CD4-positive, alpha-beta T cell (primary cell): ENCODE results near the gene SMIM28. TPM values are rescaled to one million over a fixed set of nuclear protein-coding genes. Genes with fewer than 3 reads are reported as not detected.

Source experiments
- ATAC-seq: fragments of 200-7000 bp; cut with Tn5 transposase; one replicate; pipeline ENCODE4 v1.10.0; 2022; ENCODE audit warnings: mild to moderate bottlenecking; ENCODE audit not compliant: poor library complexity
- CTCF ChIA-PET: fragments of 350-600 bp; sonication (Branson Sonifier 250); formaldehyde crosslinking; loops from one replicate; lab custom pipeline; 2021; ENCODE audit warnings: antibody characterized with exemption, inconsistent platforms; lab: Charles Lee
- POLR2A ChIA-PET: fragments of 350-600 bp; sonication (Branson Sonifier 250); formaldehyde crosslinking; loops from one replicate; lab custom pipeline; 2021; ENCODE audit warnings: antibody characterized with exemption, inconsistent platforms; lab: Charles Lee
- DNase-seq, 14 experiments: peaks; one replicate each; pipeline ENCODE4 v3.0.0-alpha.2; 2013 to 2020; ENCODE audit warnings: mixed read lengths in 2 of 14
- H3K27ac ChIP-seq, 2 donors: one replicate each; pipeline versions ENCODE4 v1.5.1 to v1.7.0; 2013; ENCODE audit warnings: low read length in 2 of 2, low read depth in 1 of 2, mild to moderate bottlenecking in 1 of 2
- H3K27me3 ChIP-seq, 2 experiments: 1 replicate in 1 of 2; 2 replicates in 1 of 2; pipeline versions ENCODE4 v1.6.1 to v1.7.0; 2013; ENCODE audit warnings: low read length in 2 of 2, control low read depth in 1 of 2, mild to moderate bottlenecking in 1 of 2, moderate library complexity in 1 of 2; ENCODE audit not compliant: insufficient read depth in 2 of 2, control insufficient read depth in 1 of 2
- H3K36me3 ChIP-seq: one replicate; pipeline ENCODE4 v1.6.1; 2013; ENCODE audit warnings: low read length, control low read depth; ENCODE audit not compliant: insufficient read depth
- H3K4me1 ChIP-seq: one replicate; pipeline ENCODE4 v1.6.1; 2013; ENCODE audit warnings: low read length, control low read depth; ENCODE audit not compliant: insufficient read depth
- H3K4me3 ChIP-seq: one replicate; pipeline ENCODE4 v1.5.1; 2013; ENCODE audit warnings: mild to moderate bottlenecking, low read length, moderate library complexity
- H3K9me3 ChIP-seq, 2 experiments: 1 replicate in 1 of 2; 2 replicates in 1 of 2; pipeline versions ENCODE4 v1.6.1 to v1.7.0; 2013; ENCODE audit warnings: low read length in 2 of 2, mild to moderate bottlenecking in 2 of 2, control low read depth in 1 of 2, moderate library complexity in 1 of 2; ENCODE audit not compliant: control insufficient read depth in 1 of 2, insufficient read depth in 1 of 2
- H3K27ac Mint-ChIP-seq: one replicate; pipeline ENCODE4 v1.8.0; 2020; ENCODE audit warnings: mixed read lengths
- H3K27me3 Mint-ChIP-seq: one replicate; pipeline ENCODE4 v1.8.0; 2021; ENCODE audit warnings: mixed read lengths
- H3K36me3 Mint-ChIP-seq: one replicate; pipeline ENCODE4 v1.8.0; 2021; ENCODE audit warnings: low read depth, mixed read lengths
- H3K4me1 Mint-ChIP-seq: one replicate; pipeline ENCODE4 v1.8.0; 2021; ENCODE audit warnings: low read depth, mixed read lengths
- H3K4me3 Mint-ChIP-seq: one replicate; pipeline ENCODE4 v1.8.0; 2020; ENCODE audit warnings: mild to moderate bottlenecking, mixed read lengths
- H3K9me3 Mint-ChIP-seq: one replicate; pipeline ENCODE4 v1.8.0; 2020; ENCODE audit warnings: mixed read lengths
- intact Hi-C, 2 experiments: fragments of 100-400 bp; cut with DNase I in 1 of 2; cut with micrococcal nuclease in 1 of 2; formaldehyde crosslinking; loops; one replicate each; pipeline versions ENCODE4 v1.15.1 to v1.9.0; 2023 to 2025; cut with DNase I, micrococcal nuclease
- total RNA-seq, 174 experiments: library from RNA in 2 of 174; stranded (reverse) in 2 of 174; gene quantifications; one replicate each; pipeline ENCODE4 v1.2.3 and lab custom pipeline; 2021 to 2026
- TF ChIP-seq, protein P1 (sequence below): fragments of 200-600 bp; IDR thresholded peaks from one replicate; pipeline ENCODE4 v1.8.0; 2022; ENCODE audit warnings: antibody characterized with exemption, mild to moderate bottlenecking

SMIM28 gene
- total RNA-seq, 2 experiments from 2014 or later: not detected

DNA sequence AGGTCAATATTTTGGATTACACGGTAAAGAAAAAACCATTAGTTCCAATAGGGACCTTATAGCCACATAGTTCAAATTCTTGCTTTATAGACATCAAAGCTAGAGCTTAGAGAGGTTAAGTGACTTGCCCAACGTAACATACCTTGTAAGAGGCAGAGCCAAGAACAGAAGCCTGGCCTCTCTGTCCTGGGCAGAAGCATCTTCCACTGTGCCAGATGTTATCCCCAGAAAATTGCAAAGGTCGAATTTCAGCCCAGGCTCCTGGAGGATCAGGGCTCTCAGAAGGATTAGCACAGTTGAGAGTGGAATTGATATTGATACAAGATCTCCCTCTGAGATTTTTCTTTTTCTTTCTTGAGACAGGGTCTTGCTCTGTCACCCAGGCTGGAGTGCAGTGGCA lies 6.1 kb downstream of the SMIM28 start:
- H3K27me3 ChIP-seq: peaks cover 0 to 4% of the 10 kb centered on the region in 2 experiments
- H3K4me1 Mint-ChIP-seq: no peaks in the 10 kb centered on the region
- ChIA-PET POLR2A (no interaction called here), CTCF (no interaction called here)
- DNase-seq (no peak), ATAC-seq (no peak)
- H3K27ac ChIP-seq: no peak overlapping the region
- TF ChIP-seq, protein P1, sequence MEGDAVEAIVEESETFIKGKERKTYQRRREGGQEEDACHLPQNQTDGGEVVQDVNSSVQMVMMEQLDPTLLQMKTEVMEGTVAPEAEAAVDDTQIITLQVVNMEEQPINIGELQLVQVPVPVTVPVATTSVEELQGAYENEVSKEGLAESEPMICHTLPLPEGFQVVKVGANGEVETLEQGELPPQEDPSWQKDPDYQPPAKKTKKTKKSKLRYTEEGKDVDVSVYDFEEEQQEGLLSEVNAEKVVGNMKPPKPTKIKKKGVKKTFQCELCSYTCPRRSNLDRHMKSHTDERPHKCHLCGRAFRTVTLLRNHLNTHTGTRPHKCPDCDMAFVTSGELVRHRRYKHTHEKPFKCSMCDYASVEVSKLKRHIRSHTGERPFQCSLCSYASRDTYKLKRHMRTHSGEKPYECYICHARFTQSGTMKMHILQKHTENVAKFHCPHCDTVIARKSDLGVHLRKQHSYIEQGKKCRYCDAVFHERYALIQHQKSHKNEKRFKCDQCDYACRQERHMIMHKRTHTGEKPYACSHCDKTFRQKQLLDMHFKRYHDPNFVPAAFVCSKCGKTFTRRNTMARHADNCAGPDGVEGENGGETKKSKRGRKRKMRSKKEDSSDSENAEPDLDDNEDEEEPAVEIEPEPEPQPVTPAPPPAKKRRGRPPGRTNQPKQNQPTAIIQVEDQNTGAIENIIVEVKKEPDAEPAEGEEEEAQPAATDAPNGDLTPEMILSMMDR: no peak
- no peaks in the 10 kb centered on the region for H3K9me3 ChIP-seq
- H3K9me3 Mint-ChIP-seq: no peaks in the 10 kb centered on the region
- no peaks in the 10 kb centered on the region for H3K36me3 ChIP-seq
- H3K4me3 ChIP-seq: no peak overlapping the region
- no peak overlapping the region for H3K27ac Mint-ChIP-seq
- no peaks in the 10 kb centered on the region for H3K4me1 ChIP-seq
- peaks cover 9% of the 10 kb centered on the region for H3K27me3 Mint-ChIP-seq
- intact Hi-C loops: no loop called here
- no peaks in the 10 kb centered on the region for H3K36me3 Mint-ChIP-seq
- H3K4me3 Mint-ChIP-seq: no peak overlapping the region

- no peak overlapping the region for H3K27ac ChIP-seq
- POLR2A ChIA-PET: no interaction called here
- H3K4me3 Mint-ChIP-seq: no peak overlapping the region
- TF ChIP-seq, protein P1: no peak
- H3K27ac Mint-ChIP-seq: no peak overlapping the region
- intact Hi-C loops: no loop called here
- H3K27me3 Mint-ChIP-seq: peaks cover 21% of the 10 kb centered on the region
- no peaks in the 10 kb centered on the region for H3K36me3 ChIP-seq
- H3K9me3 Mint-ChIP-seq: no peaks in the 10 kb centered on the region
- DNase-seq: no peak
- ATAC-seq: no peak
- H3K4me1 Mint-ChIP-seq: no peaks in the 10 kb centered on the region
- no peaks in the 10 kb centered on the region for H3K36me3 Mint-ChIP-seq
- CTCF ChIA-PET: no interaction called here
- no peak overlapping the region for H3K4me3 ChIP-seq
- no peaks in the 10 kb centered on the region for H3K4me1 ChIP-seq
- H3K9me3 ChIP-seq: no peaks in the 10 kb centered on the region
- H3K27me3 ChIP-seq: peaks cover 4% of the 10 kb centered on the region in 2 experiments
Observed at GRCh38 chr6:138386897-138387296, 9.2 kb downstream of the SMIM28 start.

DNA sequence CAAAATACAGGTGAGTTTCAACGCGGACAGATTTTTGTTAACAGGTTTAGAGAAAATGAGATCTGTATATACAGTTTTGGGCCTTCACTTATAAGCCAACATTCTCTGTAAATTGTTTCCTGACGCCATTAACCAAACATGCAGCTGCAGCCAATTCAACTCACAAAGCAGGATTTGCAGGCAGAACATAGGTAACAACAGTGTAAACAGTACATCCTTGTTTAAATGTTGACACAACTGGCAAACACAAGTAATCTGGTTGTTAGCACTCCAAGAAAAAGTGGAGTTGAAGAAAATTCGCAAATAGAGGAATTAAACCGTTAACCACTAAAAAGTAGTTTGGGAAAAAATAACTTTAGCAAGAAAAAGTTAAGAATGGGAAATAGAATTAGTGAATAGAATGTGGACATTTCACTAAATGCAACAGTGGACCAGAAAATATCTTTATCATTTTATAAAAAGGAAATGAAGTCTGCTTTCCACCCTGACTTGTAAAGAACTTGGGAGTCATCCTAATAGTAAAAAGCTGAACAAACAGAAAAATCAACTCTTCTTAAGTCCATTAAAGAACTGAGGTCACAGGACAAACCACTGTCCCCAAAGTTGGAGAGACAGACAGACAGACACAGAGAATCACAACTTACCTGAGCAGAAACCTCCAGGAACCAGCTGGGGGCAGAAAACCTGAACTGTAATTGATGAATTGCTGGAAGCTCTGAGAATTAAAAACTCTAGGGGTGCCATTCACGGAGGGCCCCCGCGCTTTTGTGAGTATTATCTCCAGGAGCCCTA lies 10.1 kb downstream of the SMIM28 start:
- ATAC-seq (no peak), DNase-seq (no peak)
- no peaks in the 10 kb centered on the region for H3K36me3 ChIP-seq
- intact Hi-C loops: no loop called here
- TF ChIP-seq, protein P1: no peak
- ChIA-PET CTCF (no interaction called here), POLR2A (no interaction called here)
- Mint-ChIP-seq H3K27me3 (peaks cover 22% of the 10 kb centered on the region), H3K4me3 (no peak overlapping the region), H3K9me3 (no peaks in the 10 kb centered on the region), H3K4me1 (no peaks in the 10 kb centered on the region), H3K27ac (no peak overlapping the region), H3K36me3 (no peaks in the 10 kb centered on the region)
- H3K27ac ChIP-seq: no peak overlapping the region
- H3K27me3 ChIP-seq: peaks cover 4% of the 10 kb centered on the region in 2 experiments
- H3K9me3 ChIP-seq: no peaks in the 10 kb centered on the region
- no peaks in the 10 kb centered on the region for H3K4me1 ChIP-seq
- H3K4me3 ChIP-seq: no peak overlapping the region
